Fibroblast of upper back skin (primary cell): Measurements from ENCODE around the gene ACSM5.

ENCODE experiments used
- DNase-seq: peaks from one replicate; pipeline ENCODE4 v3.0.0-alpha.2; 2013

ACSM5 gene, protein sequence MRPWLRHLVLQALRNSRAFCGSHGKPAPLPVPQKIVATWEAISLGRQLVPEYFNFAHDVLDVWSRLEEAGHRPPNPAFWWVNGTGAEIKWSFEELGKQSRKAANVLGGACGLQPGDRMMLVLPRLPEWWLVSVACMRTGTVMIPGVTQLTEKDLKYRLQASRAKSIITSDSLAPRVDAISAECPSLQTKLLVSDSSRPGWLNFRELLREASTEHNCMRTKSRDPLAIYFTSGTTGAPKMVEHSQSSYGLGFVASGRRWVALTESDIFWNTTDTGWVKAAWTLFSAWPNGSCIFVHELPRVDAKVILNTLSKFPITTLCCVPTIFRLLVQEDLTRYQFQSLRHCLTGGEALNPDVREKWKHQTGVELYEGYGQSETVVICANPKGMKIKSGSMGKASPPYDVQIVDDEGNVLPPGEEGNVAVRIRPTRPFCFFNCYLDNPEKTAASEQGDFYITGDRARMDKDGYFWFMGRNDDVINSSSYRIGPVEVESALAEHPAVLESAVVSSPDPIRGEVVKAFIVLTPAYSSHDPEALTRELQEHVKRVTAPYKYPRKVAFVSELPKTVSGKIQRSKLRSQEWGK

GRCh38 chr16:20409398-20410120 lies at the start of gene ACSM5:
Gene ACSM5 (plus strand): TSS chr16:20409534. CDS start chr16:20411485, 1,951 bp downstream.
- no peak for DNase-seq

DNA sequence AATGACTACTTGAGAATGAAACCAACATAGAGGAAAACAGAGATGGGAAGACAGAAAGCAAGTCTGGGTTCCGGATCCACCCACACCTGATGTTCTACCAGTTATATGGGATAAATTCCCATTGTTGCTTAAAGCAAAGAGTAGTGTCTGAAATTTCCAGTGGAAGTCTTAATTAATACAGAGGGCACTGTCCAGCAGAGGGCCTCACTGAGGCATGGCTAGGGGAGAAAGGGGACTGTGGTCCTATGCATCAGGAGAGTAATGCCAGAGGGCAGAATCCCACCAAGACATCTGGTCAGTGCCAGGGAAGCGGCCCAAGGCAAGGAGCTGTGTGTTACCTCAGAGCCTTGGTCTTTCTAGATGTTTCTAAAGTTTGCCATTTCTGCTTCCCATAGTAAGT lies 49.3 kb upstream of the ACSM5 start:
- no peak for DNase-seq

DNA sequence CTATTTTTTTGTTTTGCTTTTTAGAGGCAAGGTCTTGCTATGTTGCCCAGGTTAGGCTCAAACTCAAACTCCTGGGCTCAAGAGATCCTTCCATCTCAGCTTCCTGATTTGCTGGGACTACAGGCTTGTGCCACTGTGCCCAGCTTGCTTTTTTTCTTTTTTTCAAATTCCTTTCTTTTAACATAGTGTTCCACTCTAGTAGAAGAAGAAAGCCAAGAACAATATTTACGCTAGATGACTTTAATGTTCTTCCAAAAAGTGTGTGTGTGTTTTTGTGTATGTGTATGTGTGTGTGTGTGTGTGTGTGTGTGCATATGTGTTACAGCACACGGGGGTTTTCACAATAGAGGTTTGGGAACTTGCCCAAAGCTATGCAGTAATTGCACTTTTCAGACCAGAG lies 46.1 kb upstream of the ACSM5 start:
- no peak for DNase-seq

DNA sequence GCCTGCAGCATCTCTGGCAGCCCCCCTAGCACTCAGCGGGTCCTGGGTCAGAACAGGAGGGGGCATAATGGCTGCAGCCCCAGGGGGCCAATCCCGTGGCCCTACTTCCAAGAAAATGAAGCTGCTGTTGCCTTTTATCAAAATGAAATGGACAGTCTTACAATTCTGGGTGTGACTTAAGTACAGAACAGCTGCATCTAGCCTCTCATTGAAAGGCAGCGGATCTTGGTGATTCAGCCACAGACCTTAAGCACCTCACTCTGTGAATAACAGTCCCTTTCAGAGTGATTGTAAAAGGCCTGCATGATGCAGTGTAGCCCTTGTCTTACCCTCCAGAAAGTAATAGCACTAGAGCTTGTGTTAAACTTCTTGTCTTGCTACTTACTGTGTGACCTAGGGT lies 45.3 kb upstream of the ACSM5 start:
- DNase-seq: no peak

DNA sequence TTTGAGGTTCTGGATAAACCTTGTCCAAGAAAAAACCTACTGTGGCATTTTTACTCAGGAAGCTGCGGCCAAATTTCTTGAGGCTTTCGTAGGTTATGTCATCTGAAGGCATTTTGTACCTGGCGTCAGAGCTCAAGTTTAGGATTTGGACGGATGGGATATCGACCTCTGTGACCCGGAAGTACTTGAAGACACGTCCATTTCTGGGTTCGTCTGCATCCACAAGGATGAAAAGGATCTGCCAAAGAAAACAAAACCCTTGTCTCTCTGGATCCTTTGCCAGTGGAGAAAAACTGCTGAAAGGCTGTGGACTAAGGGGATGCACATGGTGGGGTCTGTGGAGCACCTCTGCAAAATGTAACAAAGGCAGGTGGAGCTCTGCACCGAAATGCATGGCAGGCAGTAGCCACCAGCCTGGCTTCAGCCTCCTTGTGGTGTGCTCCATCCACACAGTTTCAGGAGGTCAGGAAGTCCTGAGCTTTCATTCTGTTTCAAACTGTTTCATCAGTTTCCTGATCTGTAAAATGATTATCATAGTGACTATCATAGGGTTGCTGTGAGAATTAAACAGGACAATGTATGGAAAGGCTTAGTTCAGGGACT lies 39.8 kb upstream of the ACSM5 start:
- DNase-seq: no peak

DNA sequence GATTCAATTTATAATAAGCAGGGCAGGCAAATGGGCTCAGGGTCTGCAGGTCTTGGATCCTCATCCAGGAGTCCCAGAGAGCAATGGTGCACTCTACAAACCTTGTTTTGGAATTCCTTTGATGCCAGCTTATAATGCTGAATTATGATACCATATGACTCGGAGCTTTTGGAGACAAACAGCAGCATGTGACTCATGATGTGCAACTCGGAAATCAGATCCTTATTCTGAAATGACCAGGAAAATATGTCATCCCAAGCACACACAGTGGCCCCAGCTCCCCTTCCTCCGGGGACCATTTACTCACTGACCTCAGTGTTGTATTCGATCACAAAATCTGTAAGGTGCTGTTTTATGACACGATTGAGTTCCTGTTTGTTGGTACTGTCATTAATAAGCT lies 36.6 kb upstream of the ACSM5 start:
- no peak for DNase-seq

GRCh38 chr16:20377181-20377580 lies 32.2 kb upstream of the ACSM5 start:
- no peak for DNase-seq

DNA sequence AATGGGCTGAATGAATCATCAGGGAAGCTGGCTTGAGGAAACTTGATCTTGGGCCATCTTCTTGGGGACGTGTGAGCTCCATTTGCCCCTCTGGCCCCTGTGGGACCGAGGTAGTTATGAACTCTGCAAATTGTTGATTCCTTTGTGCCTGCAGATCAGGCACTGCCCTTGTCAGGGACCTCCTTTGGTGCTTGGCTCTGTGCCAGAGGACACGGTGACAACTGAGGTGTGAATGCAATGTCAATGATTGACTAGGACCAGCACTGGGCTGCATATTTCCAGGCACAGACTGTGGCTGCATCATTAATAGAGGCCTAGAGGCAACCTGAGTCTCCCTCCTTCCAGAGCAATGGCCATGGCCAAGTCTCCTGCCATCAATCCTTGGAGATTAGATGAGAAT lies 28.6 kb upstream of the ACSM5 start:
- no peak for DNase-seq

- DNase-seq: no peak
These were observed 27.0 kb upstream of the ACSM5 start for GRCh38 chr16:20382202-20382948.

- peak; percentile 49 for DNase-seq
These were observed 26.0 kb upstream of the ACSM5 start for GRCh38 chr16:20383106-20384029.

- DNase-seq: peak; percentile 32
These were observed 23.2 kb upstream of the ACSM5 start for GRCh38 chr16:20385844-20386832.

GRCh38 chr16:20387978-20388377 lies 21.4 kb upstream of the ACSM5 start:
- no peak for DNase-seq

DNA sequence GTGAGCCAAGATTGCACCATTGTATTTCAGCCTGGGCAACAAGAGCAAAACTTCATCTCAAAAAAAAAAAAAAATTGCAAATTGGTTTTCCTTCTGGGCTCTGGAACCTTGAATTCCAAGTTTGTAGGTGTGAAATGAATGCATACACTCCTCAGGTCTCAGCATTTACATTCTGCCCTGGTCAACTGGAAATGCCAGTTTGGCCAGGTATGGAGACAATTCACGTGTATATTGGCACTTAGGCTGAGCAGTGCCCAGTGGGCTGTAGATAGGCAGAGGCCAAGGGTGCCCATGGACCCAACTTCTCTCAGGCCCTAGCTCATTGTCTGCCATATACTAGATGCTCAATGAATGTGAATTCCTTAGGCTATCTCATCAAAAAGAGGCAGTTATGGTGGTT lies 20.5 kb upstream of the ACSM5 start:
- no peak for DNase-seq

- no peak for DNase-seq
These were observed 18.3 kb upstream of the ACSM5 start for GRCh38 chr16:20391045-20391444.

DNA sequence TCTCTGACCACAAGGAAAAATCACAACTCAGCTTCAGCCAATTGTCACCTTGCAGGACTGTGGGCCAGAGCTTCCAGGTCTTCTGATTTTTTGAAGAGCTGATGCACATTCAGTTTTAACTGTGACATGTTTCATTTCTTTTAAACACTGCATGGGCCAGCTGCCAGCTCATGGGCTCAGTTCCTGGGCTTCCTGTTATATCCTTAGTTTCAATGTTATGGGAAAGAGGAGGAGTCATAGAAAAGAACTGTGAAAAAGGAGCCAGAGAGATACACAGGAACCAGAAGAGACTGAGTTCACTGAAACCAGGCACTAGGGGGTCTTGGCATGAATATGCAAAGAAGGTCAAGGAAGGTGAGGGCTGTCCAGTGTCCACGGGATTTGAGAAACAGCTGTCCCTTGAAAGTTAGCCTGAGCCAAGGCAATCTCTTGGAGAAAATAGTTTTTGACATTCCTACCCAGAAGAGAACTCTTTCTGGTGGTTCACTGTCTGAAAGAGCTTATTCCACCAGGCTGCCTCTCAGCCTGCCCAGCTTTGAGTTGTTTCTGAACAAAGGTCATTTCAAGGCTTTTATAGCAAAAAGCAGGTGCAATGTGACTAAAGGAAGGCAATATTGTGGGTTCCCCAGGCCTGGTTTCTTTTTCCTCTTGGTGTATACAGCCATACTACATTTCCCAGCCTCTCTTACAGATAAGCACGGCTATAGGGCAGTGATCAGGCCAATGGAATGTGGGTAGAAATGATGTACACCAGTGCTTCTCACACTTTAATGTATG lies 15.3 kb upstream of the ACSM5 start:
- no peak for DNase-seq

- no peak for DNase-seq
These were observed 13.4 kb upstream of the ACSM5 start for GRCh38 chr16:20395946-20396345.

DNA sequence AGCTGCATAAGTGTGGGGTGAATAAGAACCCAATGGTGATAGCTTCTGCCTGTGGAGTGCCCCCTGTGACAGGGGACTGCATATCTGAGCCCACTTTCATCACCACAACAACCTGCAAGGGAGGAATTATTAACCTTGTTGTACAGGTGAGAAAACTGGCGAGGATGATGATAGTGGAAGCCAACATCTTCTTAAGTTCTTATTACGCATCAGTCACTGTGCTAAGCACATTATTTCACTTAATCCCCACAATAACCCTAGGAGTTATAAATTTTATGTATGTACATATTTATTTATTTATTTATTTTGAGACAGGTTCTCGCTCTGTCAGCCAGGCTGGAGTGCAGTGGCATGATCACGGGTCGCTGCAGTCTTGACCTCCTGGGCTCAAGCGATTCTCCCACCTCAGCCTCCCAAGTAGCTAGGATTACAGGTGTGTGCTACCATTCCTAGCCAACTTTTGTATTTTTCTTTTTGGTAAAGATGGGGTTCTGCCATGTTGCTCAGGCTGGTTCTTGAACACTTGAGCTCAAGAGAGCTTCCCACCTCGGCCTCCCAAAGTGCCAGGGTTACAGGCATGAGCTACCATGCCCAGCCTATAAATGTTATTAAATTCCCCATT lies 12.4 kb upstream of the ACSM5 start:
- no peak for DNase-seq

DNA sequence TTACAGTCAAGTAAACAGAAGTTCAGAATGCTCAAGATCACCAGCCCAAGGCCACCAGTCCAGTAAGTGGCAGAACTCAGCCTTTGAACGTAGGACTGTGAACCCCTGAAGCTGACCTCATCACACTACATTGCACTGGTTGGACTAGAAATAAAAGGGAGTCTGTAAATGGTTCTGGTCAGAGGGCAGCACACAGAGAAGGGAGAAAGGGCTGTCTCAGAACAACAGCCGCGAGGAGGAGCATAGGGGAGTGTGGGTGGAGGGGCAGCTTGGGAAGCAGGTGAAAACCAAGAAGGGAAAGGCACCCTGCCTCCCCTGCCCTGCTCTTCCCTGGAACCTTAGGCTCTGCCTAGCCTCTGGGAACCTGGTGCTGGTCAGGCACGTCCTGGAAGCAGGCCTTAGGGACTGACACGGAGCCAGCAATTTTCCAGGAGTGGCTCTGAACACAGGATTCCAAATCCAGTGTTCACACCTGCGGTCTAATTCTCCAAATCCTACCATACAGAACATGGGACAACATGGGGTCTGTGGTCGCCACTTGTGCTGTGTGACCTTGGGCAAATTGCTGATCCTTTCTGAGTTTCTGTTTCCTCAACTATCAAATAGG lies 11.8 kb upstream of the ACSM5 start:
- DNase-seq: no peak

DNA sequence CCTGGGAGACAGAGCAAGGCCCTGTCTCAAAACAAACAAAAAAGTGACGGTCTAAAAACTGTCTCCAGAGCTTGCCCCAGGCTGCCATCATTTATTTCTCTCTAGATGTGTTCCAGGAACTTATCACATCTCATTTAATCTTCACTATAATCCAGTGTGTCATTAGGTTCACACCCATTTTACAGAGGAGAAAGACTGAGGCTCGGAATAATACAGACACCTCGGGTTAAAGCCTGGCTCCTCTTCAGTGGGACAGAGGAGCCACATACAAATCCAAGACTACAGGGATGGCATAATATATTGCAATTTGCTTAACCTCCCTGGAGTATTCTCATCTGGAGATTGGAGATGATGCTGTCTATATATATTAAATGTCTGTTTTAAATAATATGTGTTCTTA lies 10.7 kb upstream of the ACSM5 start:
- DNase-seq: no peak
